Endothelial cell of umbilical vein (primary cell): Measurements from ENCODE around the gene COL18A1.

Source experiments
- CTCF ChIP-seq, 2 donors: IDR thresholded peaks; 1 replicate in 1 of 2; 2 replicates in 1 of 2; pipeline ENCODE4 v1.5.1; 2011; ENCODE audit warnings: low read length in 2 of 2, mild to moderate bottlenecking in 2 of 2, moderate library complexity in 2 of 2, control low read depth in 1 of 2, inconsistent platforms in 1 of 2, low read depth in 1 of 2; ENCODE audit not compliant: insufficient read depth in 1 of 2; ENCODE audit errors: extremely low read depth in 1 of 2
- EZH2 ChIP-seq: IDR thresholded peaks from 2 replicates; pipeline ENCODE4 v1.6.1; 2012; ENCODE audit warnings: borderline replicate concordance, low read depth, mild to moderate bottlenecking, moderate library complexity, low read length, inconsistent platforms; ENCODE audit not compliant: severe bottlenecking
- POLR2A ChIP-seq: IDR thresholded peaks from 2 replicates; pipeline ENCODE4 v1.6.1; 2012; ENCODE audit warnings: low read depth, mild to moderate bottlenecking, control low read depth, low read length
- POLR2AphosphoS5 ChIP-seq: IDR thresholded peaks from 2 replicates; pipeline ENCODE4 v1.6.1; 2012; ENCODE audit warnings: low read depth, mild to moderate bottlenecking, control low read depth, low read length, moderate library complexity; ENCODE audit not compliant: insufficient read depth
- TF ChIP-seq, protein P1 (sequence below): IDR thresholded peaks from 2 replicates; pipeline ENCODE4 v1.6.1; 2011; ENCODE audit not compliant: insufficient read depth, insufficient read length

GRCh38 chr21:45409466-45410150, 4.6 kb downstream of the COL18A1 start:
- TF ChIP-seq CTCF (IDR thresholded peaks at IDR 0.05; ENCODE audit: extremely low read depth in 1 of 2, insufficient read depth in 1 of 2, low read depth in 1 of 2, low read length in 2 of 2) = no peak
- TF ChIP-seq POLR2A = no peak
- no peak for TF ChIP-seq EZH2
- TF ChIP-seq POLR2AphosphoS5 = no peak
- TF ChIP-seq, protein P1, sequence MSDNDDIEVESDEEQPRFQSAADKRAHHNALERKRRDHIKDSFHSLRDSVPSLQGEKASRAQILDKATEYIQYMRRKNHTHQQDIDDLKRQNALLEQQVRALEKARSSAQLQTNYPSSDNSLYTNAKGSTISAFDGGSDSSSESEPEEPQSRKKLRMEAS = no peak
